ENCODE measurements around the gene AGPAT3. TPM values are rescaled to one million over a fixed set of nuclear protein-coding genes. Genes with fewer than 3 reads are reported as not detected.

AGPAT3 gene
- total and polyA plus RNA-seq, 10 of the 15 experiments (the other 5 are each of a cell fraction or from before 2014, with no cell fraction given) = 1.2 to 110 (median 30.8) TPM

DNA sequence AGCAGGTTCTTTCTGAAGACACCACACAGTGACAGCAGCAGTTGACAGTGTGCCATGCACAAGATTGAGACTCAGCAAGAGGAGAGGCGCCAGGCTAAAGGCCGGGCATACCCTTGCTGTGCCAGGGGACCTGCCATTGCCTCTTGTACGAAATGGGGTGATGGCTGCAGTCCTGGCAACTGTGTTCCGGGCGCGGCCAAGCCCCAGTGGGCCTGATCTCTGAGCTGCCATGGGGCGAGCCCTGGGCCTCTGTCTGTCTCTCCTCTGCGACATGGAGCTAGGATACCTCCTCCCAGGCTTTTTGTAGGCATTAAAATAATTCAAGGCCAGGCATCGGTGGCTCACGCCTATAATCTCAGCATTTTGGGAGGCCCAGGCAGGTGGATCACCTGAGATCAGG is 137.5 kb downstream of the AGPAT3 start:
- ChIA-PET CTCF (no interaction called here), RAD21 (ENCODE audit: unreplicated experiment) (no interaction called here), POLR2A (no interaction called here), SMC1A (ENCODE audit: uncharacterized antibody, unreplicated experiment) (no interaction called here)
- FAIRE-seq (no peak), DNase-seq (ENCODE audit: low read depth, low spot score) (no peak), ATAC-seq (no peak)
- H3K4me1 ChIP-seq (ENCODE audit: control insufficient read depth, insufficient read depth, low read length) = no peaks in the 10 kb centered on the region
- no peak overlapping the region for H3K4me3 ChIP-seq
- BruUV-seq (replicated peaks) = no TSS peak
- 66% methylated on average over 10 of the region's 10 CpGs for whole genome bisulfite sequencing (ENCODE audit: insufficient coverage, insufficient replicate concordance, low lambda C conversion rate, missing lambda C conversion rate)
- H2AFZ ChIP-seq (ENCODE audit: control insufficient read depth, low read depth, low read length) = no peak overlapping the region
- peaks cover 0 to 1% of the 10 kb centered on the region in 2 experiments; a peak in 1 of 4 replicates for H3K27me3 ChIP-seq (replicated peaks in 1 of 2; ENCODE audit: control insufficient read depth in 2 of 2, insufficient read depth in 2 of 2, low read length in 1 of 2)
- no peaks in the 10 kb centered on the region for H3K79me2 ChIP-seq (ENCODE audit: control insufficient read depth, insufficient read depth, low read length)
- in situ Hi-C loops (cut with MboI) (no loop called here), intact Hi-C loops (cut with micrococcal nuclease; ENCODE audit: unreplicated experiment) (no loop called here)
- no peak overlapping the region for H3K27ac ChIP-seq (ENCODE audit: control insufficient read depth, insufficient read depth)
- no peaks in the 10 kb centered on the region for H3K9me3 ChIP-seq (replicated peaks; ENCODE audit: control insufficient read depth, insufficient read depth, low read length)
- no peak for TF ChIP-seq MYC (IDR thresholded peaks at IDR 0.05; ENCODE audit: insufficient read depth, insufficient read length, insufficient replicate concordance, low read length, severe bottlenecking)
- no peak for TF ChIP-seq EZH2 (IDR thresholded peaks at IDR 0.05; ENCODE audit: borderline replicate concordance, control insufficient read depth, low read depth, low read length)
- no peak for TF ChIP-seq SMC3 (IDR thresholded peaks at IDR 0.05; ENCODE audit: borderline replicate concordance, low read length)
- no peak for TF ChIP-seq RELA (IDR thresholded peaks at IDR 0.05; ENCODE audit: borderline replicate concordance, partially characterized antibody)
- TF ChIP-seq, protein P1, sequence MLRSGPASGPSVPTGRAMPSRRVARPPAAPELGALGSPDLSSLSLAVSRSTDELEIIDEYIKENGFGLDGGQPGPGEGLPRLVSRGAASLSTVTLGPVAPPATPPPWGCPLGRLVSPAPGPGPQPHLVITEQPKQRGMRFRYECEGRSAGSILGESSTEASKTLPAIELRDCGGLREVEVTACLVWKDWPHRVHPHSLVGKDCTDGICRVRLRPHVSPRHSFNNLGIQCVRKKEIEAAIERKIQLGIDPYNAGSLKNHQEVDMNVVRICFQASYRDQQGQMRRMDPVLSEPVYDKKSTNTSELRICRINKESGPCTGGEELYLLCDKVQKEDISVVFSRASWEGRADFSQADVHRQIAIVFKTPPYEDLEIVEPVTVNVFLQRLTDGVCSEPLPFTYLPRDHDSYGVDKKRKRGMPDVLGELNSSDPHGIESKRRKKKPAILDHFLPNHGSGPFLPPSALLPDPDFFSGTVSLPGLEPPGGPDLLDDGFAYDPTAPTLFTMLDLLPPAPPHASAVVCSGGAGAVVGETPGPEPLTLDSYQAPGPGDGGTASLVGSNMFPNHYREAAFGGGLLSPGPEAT (IDR thresholded peaks at IDR 0.05; ENCODE audit: low read depth) = no peak
- TF ChIP-seq SMAD5 (IDR thresholded peaks at IDR 0.05; ENCODE audit: low read depth) = no peak
- TF ChIP-seq CREM (IDR thresholded peaks at IDR 0.05; ENCODE audit: low read depth) = no peak
- no peak for TF ChIP-seq NRF1 (conservative IDR thresholded peaks at IDR 0.05; ENCODE audit: low read depth, low read length)
- H3K36me3 ChIP-seq (ENCODE audit: control insufficient read depth in 2 of 2, insufficient read depth in 2 of 2, low read length in 1 of 2) = no peaks in the 10 kb centered on the region
- H4K20me1 ChIP-seq (ENCODE audit: control insufficient read depth, insufficient read depth) = no peaks in the 10 kb centered on the region
- H3K4me2 ChIP-seq (ENCODE audit: control insufficient read depth, insufficient read depth) = no peak overlapping the region
- H3K9ac ChIP-seq (ENCODE audit: control insufficient read depth, insufficient read depth, low read length) = no peak overlapping the region
